ENCODE data around the gene PSMD2. TPM values are rescaled to one million over a fixed set of nuclear protein-coding genes. Genes with fewer than 3 reads are reported as not detected.

Gene PSMD2
- total RNA-seq, 1 donor from 2014 or later: 232 TPM

GRCh38 chr3:184275961-184276910 is 22.8 kb upstream of the PSMD2 start, which contains the start of gene ECE2:
Gene ECE2 (plus strand): TSS chr3:184276022. CDS start chr3:184276154, 132 bp downstream.
- H3K4me3 Mint-ChIP-seq: peak within 1 kb of the TSS; percentile 3
- DNase-seq (ENCODE audit: low spot score in 2 of 2, unreplicated experiment in 2 of 2): no peak
- no peaks in the 10 kb centered on the region for H3K36me3 Mint-ChIP-seq
- H3K9me3 Mint-ChIP-seq: no peaks in the 10 kb centered on the region
- TF ChIP-seq, protein P1, sequence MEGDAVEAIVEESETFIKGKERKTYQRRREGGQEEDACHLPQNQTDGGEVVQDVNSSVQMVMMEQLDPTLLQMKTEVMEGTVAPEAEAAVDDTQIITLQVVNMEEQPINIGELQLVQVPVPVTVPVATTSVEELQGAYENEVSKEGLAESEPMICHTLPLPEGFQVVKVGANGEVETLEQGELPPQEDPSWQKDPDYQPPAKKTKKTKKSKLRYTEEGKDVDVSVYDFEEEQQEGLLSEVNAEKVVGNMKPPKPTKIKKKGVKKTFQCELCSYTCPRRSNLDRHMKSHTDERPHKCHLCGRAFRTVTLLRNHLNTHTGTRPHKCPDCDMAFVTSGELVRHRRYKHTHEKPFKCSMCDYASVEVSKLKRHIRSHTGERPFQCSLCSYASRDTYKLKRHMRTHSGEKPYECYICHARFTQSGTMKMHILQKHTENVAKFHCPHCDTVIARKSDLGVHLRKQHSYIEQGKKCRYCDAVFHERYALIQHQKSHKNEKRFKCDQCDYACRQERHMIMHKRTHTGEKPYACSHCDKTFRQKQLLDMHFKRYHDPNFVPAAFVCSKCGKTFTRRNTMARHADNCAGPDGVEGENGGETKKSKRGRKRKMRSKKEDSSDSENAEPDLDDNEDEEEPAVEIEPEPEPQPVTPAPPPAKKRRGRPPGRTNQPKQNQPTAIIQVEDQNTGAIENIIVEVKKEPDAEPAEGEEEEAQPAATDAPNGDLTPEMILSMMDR (IDR thresholded peaks at IDR 0.05; ENCODE audit: unreplicated experiment): no peak
- peaks cover 93% of the 10 kb centered on the region for H3K27me3 Mint-ChIP-seq (ENCODE audit: low read depth)
- no peak within 1 kb of the TSS for H3K27ac Mint-ChIP-seq
- H3K4me1 Mint-ChIP-seq: no peaks in the 10 kb centered on the region

- no peaks in the 10 kb centered on the region for H3K4me1 Mint-ChIP-seq
- peaks cover 91% of the 10 kb centered on the region for H3K27me3 Mint-ChIP-seq (ENCODE audit: low read depth)
- H3K4me3 Mint-ChIP-seq: no peak overlapping the region
- no peaks in the 10 kb centered on the region for H3K36me3 Mint-ChIP-seq
- no peak for DNase-seq (ENCODE audit: low spot score in 2 of 2, unreplicated experiment in 2 of 2)
- H3K9me3 Mint-ChIP-seq: no peaks in the 10 kb centered on the region
- TF ChIP-seq, protein P1 (IDR thresholded peaks at IDR 0.05; ENCODE audit: unreplicated experiment): no peak
- no peak overlapping the region for H3K27ac Mint-ChIP-seq
These were observed 21.7 kb upstream of the PSMD2 start for GRCh38 chr3:184277366-184277765.

- DNase-seq (ENCODE audit: low spot score in 2 of 2, unreplicated experiment in 2 of 2): no peak
- Mint-ChIP-seq H3K9me3 (no peaks in the 10 kb centered on the region), H3K4me3 (no peak overlapping the region), H3K4me1 (no peaks in the 10 kb centered on the region), H3K27me3 (ENCODE audit: low read depth) (peaks cover 74% of the 10 kb centered on the region), H3K36me3 (no peaks in the 10 kb centered on the region), H3K27ac (no peak overlapping the region)
- TF ChIP-seq, protein P1 (IDR thresholded peaks at IDR 0.05; ENCODE audit: unreplicated experiment): no peak
These were observed 16.1 kb upstream of the PSMD2 start for GRCh38 chr3:184282941-184283340.

DNA sequence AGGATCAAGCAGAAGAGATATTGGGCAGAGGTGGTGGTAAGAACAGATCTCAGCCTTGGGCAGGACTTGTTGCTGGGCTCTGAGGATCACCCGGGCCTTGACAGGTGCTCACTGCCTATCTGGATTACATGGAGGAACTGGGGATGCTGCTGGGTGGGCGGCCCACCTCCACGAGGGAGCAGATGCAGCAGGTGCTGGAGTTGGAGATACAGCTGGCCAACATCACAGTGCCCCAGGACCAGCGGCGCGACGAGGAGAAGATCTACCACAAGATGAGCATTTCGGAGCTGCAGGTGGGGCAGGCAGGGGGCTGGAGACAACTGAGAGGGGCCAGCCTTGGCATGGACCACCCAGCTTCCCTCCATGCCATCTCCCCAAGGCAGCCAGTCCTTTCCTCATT is 15.4 kb upstream of the PSMD2 start:
- H3K9me3 Mint-ChIP-seq: no peaks in the 10 kb centered on the region

DNA sequence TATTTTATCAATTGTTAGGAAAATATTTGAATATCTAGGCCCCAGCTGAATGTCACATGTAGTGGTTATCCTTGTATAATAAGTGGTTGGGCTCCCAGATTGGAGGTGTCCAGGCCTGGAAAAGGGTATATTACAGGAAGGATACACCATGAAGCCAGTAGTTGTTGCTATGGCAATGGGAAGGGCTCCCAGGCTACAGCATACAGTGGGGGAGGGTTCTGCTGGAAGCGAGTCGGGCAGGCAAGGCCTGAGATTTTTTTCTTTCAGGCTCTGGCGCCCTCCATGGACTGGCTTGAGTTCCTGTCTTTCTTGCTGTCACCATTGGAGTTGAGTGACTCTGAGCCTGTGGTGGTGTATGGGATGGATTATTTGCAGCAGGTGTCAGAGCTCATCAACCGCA is 14.3 kb upstream of the PSMD2 start:
- no peaks in the 10 kb centered on the region for H3K9me3 Mint-ChIP-seq
- no peak overlapping the region for H3K27ac Mint-ChIP-seq
- no peak for DNase-seq (ENCODE audit: low spot score in 2 of 2, unreplicated experiment in 2 of 2)
- H3K36me3 Mint-ChIP-seq: no peaks in the 10 kb centered on the region
- H3K4me1 Mint-ChIP-seq: no peaks in the 10 kb centered on the region
- TF ChIP-seq, protein P1 (IDR thresholded peaks at IDR 0.05; ENCODE audit: unreplicated experiment): no peak
- H3K27me3 Mint-ChIP-seq (ENCODE audit: low read depth): peaks cover 71% of the 10 kb centered on the region
- no peak overlapping the region for H3K4me3 Mint-ChIP-seq

More for the DNA sequence above, 15.4 kb upstream of the PSMD2 start:
- no peaks in the 10 kb centered on the region for H3K36me3 Mint-ChIP-seq
- no peaks in the 10 kb centered on the region for H3K4me1 Mint-ChIP-seq
- H3K27ac Mint-ChIP-seq: no peak overlapping the region
- no peak overlapping the region for H3K4me3 Mint-ChIP-seq
- H3K27me3 Mint-ChIP-seq (ENCODE audit: low read depth): peaks cover 71% of the 10 kb centered on the region
- DNase-seq (ENCODE audit: low spot score in 2 of 2, unreplicated experiment in 2 of 2): no peak
- TF ChIP-seq, protein P1 (IDR thresholded peaks at IDR 0.05; ENCODE audit: unreplicated experiment): no peak

All from mesothelial cell of epicardium (in vitro differentiated cells).